GM21619 (cell line): ENCODE measurements around the gene BEND4.
"Not testable (repeated sequence)": the region's sequence is repeated elsewhere in the genome, so short reads cannot be mapped to it uniquely, and the experiment has no call there.

Source experiments
- ATAC-seq: cut with Tn5 transposase; IDR thresholded peaks from one replicate; pipeline ENCODE4 v1.9.1; 2021; ENCODE audit not compliant: unreplicated experiment

Gene BEND4

DNA sequence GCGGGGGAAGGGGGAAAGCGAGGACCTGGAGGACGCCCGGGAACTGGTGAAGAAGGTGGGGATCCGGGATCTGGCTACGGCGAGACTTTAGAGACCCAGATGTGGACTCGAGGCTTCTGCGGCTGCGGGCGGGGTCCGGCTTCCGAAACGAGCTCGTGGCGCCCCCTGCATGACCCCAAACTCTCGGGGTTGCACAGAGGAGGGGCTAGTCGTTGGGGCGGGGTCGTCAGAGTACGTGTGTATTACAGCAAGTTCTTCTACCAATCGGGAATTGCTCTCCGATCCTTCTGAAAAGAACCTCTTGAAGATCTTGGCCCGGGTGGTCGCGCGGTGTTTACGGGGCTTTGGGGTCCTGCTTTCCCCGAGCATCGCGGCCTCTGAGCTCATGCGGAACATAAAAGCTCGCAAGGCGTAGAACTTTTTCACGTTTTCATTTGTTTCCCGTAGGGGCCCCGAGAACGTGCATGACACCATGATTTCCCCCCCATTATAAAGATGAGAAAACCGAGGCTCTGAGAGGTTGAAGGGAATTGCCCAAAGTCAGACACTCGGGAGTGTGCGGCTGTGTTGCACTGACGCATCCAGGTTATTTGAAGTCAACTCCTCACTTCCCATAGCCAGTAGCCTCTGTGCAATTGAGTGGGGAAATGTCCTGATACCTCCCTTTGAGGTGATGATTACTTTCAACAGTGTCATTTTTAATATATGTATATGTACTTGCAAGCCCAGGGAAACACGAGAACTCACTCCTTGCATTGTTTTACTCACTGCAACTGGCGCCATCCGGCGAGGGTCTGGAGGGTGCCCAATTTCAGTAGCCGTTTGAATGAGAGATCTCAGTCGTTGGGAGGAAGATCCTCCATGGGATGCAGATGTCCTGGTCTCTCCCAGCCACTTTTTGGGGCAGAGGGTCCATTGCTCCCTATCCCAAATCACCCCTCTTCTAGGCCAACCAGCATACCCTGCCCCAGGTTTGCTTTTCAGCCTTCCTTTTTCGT is at the start of gene BEND4:
TSS of gene BEND4 (minus strand) at position 149 of the 998 bp plus-strand sequence. CDS start 512 bp downstream, outside the sequence.
- ATAC-seq, result peak; percentile 10

DNA sequence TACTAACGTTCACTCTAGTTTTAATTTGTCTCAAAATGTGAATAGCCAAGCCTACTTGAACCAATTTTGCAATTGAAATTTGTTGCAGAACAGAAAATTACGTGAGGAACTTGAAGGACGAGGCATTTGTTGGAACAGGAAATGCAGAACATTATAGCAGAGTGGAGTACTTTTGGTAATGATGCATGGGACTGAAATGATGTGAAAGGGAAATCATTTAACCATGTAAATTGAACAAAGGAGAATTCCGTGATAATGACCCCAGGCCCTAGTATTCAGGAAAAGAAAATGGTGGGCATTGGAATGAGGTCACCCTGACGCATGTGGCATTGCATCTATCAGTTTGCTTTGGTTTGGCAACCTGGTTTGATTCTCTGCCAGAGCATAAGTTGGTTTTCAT is 44.9 kb upstream of the BEND4 start:
- ATAC-seq, result no peak

DNA sequence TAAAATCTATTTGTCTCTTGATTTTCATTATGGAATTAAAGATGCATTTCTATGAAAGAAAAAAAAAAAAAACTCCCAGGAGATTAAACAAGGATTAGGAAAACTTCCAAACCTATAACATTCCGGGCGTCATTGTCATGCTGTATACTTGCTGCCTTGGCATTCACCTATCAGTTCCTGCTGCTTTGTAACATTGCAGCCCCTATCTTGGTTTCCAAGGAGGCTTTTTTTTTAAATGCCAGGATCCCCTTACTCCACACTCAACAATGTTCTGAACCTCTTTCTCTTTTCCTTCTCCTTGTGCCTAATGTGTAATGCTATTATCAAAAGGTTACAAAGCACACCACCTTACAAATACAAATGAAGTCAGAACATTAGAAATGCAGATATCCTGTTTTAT is 20.5 kb upstream of the BEND4 start:
- ATAC-seq, result no peak

DNA sequence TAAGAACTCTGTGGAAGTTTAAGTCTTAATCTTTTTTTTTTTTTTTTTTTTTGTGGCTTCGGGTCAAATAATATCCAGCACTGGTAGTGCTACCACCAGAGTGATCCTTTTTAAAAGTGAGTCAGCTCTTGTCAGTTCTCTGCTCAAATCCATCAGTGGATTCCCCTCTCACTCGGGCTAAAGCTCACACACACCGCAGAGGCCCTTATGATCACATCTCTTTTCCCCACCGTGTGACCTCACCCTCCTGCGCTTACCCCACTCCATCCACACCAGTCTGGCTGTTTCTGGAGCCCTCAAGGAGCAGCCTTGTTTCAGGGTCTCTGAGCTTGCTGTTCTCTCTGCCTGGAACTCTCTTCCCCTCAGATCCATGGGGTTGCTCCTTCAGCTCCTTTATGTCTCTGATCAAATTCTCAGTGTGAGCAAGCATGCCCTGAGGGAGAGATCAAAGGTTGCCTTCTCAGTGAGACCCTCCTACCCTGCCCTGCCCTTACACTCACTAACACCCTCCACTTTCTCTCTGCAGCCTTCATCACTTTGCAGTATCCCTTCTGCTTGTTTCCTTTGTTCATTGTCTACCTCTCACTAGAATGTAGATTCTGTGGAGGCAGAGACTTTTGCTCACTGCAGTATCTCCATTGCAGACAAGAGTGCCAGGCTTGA is 19.8 kb upstream of the BEND4 start:
- no peak for ATAC-seq

DNA sequence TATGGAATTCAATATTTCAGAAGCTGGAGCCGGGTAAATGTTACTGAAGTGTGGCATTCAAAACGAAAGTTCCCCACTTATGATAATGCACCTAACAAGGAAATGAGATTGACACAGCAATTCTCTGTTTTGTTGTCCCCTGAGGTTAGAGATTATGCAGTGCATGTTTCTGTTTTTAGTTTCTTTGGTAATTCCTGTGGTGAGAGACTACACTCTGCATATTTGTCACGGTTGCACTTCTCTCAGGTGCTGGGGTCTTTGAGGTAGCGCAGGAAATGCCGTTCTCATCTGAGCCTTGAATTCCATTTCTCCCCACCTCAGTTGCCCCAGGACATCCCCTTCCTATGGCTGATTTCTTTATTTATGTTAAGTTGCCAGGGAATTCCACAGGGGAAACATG is 15.3 kb upstream of the BEND4 start:
- ATAC-seq, result peak; percentile 100

DNA sequence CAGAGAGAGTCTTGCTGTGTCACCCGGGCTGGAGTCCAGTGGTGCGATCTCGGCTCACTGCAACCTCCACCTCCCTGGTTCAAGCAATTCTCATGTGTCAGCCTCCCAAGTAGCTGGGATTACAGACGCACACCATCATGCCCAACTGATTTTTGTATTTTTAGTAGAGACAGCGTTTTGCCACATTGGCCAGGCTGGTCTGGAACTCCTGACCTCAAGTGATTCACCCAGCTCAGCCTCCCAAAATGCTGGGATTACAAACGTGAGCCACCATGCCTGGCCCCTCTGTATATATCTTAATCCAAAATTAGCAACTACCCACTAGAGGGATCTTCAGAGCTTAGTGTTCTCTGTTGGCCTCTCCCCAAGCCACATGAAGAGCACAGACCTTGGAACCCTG is 13.7 kb upstream of the BEND4 start:
- not testable (repeated sequence) for ATAC-seq

DNA sequence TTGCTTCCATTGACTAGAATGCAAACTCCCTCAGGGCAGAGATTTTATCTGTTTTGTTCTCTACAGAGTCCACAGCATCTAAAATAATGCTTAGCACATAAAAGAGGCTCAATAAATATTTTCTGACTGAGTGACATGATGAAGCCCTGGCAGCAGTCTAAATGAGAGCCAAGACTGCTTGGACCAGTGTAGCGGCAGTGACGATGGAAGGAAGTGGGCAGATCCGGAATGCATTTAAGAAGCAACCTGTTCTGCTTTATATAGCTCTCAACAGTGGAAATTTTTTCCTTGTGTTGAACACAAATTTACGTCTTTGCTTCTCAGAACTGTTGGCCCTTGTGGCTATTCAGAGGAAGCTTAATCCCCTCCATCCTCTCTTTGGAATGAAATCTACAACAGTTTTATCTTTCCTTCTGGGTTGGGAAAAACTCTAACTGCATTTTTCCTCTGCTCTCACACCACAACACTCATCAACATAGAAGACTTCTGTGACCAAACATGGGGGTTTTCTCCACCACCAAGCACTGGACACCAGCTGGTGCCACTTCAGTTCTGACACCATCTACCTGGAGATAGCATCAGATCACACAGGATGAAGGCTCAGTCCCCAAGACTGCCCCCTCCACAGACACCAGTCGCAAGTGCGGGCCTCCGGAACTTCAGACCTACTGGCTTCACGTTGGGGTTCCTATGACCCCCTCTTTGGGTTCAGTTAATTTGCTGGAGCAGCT is 7.0 kb upstream of the BEND4 start:
- no peak for ATAC-seq

DNA sequence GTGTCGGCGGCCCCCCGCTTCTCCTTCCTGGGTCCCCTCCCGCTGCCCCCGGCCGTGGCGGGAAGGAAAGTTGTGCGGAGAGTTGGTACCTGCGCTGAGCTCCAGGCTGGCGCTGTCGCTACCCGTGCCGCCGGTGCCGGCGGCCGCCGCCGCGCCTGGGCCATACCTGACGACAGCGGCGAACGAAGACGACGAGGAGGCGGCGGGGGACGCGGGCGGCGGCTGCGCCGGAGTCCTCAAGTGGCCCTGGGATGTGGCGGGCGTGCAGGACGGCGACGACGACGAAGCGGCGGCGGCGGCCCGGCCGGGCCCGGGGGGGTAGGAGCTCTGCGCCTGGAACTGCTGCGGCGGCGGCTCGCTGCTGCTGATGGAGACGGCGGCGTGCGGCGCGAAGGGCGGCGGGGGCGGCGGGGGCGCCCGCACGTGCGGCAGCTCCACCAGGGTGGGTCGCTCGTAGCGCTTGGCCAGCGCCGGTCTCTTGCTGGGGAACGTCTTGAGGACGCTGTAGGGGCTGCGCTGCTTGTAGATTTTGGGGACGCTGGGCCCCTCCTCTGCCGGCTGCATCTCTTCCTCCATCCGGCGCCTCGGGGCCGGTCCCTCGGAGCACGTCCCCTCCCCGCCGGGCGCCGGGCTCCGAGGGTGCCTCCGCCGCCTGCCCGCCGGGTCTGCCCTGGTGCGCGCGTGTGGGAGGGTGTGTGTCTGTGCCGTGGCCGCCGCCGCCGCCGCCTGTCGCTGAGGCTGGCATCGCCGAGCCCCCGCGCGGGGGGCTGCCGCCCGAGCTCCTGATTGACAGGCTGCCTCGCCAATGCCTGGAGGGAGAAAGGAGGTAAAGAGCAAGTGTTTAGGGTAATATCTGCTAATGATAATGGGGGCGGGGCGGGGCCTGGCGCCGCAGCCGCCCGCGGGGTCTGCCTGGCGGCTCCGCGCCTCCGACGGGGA is 618 bp downstream of the BEND4 start:
- ATAC-seq, result peak; percentile 54

DNA sequence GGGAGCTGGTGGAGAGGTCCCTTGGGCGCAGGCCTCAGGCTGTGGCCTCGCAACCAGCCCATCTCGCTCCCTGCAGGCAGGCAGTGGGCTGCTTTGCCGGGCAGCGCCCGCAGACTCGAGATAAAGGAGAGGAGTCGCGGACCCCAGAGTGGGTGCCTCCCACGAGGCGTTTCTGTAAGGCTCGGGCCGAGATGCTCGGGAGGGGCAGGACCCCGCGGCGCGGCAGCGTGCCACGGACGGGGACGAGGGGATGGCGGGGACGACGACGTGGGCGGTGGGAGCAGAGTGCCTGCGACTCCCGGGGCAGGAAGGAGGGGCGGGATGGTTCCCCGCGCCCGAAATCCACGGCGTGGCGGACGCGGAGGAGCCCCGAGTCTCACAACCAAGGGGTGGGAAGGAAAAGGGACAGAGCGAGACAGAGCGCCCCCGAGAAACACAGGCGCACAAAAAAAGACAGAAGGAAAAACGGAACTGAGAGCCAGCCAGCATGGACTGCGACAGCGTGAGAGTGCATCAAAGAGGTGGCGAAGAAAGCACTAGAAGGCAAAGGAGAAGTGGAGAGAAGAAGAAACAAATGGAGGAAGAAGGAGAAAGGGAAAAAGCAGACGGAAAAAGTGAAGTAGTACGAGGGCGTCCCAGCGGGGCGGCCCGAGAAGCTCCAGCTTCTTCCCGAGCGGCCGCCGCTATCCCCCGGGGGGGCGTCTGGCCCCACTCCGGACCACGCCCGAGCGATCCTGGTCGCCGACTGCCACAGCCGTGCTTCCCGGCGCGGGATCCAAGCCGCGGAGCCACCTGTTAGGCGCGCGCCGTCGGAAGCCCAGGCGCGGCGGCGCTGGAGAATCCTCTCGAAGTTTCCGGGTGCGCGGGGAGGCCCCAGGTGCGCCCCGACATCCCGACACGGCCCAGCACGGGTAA is 1.5 kb downstream of the BEND4 start:
- ATAC-seq, result peak; percentile 31

DNA sequence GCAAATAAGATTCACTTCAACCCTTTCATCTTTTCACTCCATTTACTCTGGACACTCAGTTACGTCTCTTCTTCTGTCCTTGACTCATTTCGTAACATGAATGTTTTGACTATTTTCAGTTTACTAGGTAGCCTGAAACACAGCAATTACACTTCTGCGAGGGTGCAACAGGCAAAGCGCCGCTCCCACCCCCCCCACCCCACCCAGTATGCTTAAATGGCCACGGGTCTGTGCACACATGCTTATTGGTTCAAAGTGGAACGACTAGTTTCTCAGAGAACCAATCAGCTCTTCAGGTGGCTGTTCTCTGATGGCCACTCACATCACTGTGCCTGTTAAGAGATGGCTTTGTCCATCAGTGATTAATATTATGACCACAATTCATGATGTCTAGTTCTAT is 3.5 kb downstream of the BEND4 start:
- peak; percentile 20 for ATAC-seq

DNA sequence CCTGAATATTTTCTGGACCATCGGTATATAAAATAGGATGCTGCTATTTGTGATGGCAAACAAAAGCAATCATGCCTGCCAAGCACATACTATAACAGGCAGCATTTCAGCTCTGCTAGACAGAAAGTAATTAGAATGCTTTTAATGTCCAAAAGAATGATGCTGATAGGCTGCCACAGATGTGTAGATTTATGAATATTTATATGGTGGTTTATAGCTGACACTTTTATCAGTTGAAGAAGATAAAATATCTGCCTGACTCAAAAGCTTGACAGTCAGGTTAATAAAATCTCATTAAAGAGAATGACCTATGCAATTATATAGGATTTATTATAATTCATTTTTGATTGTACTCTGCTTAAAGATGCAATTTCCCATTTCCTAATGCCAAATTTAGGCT is 4.0 kb downstream of the BEND4 start:
- ATAC-seq, result no peak

DNA sequence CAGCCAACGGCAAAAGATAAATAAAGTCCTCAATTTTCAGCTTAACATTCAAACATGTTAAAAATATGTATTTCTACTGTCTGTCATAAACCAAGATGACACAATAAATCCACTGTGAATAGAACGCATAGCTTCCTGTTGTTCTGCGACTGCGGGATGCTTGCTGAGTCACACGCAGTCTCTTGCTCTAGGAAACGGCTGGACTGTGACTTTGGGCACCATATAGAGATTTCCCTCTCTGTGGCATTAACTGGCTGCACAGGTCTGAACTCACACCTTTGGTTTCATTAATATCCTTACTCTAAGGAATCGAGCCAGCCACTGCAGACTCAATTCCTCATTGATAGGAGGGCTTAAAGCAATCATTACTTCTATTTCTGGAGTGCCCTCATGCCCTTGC is 8.4 kb downstream of the BEND4 start:
- ATAC-seq, result no peak

DNA sequence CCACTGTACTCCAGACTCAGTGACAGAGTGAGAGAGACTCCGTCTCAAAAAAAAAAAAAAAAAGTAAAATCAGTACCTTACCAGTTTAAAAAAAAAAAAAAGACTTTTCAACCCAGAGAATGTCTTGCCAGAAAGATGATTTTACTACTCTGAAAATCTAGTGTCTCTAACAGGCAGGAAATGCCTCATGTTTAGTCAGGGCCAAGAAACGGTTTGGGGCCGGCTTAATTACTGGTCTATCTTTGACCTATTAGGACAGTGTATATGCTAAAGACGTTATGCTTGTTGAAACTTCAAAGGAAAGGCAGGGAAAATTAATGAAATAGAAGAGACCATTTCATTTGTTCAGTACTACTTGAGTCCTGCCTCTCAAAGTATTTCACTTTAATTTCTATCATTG is 9.9 kb downstream of the BEND4 start:
- ATAC-seq, result no peak

DNA sequence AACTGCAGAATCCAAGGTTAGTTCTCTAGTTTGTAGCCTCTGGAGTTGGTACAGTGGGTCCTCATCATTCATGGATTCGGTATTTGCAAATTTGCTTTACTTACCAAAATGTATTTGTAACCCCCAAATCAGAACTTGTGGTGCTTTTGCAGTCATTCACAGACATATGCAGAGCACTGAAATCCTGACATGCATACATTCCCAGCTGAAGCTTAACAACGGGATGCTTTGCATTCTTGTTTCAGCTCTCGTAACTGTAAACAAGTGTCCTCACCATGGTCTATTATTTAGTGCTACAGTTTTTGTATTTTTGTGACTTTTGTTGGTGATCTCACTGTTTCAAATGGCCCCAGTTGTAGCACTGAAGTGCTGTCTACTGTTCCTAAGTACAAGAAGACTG is 16.1 kb downstream of the BEND4 start:
- no peak for ATAC-seq

DNA sequence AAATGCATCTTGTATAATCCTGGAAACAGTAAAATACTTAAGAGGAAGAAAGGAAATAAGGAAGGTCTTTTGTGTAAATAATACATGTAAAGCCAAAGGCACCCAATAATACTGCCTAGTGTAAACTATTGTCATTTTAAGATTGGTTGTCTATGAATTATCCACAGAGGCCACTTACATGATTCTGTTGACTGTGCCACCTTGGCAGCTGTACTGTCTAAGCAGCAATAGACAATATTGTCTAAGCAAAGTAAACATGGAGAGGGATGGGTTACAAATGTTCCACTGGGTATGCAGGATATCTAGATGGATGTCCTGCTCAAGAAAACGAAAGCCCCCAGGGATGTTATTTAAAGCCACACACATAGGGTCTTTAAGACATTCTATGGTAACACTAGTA is 19.4 kb downstream of the BEND4 start:
- ATAC-seq, result no peak

DNA sequence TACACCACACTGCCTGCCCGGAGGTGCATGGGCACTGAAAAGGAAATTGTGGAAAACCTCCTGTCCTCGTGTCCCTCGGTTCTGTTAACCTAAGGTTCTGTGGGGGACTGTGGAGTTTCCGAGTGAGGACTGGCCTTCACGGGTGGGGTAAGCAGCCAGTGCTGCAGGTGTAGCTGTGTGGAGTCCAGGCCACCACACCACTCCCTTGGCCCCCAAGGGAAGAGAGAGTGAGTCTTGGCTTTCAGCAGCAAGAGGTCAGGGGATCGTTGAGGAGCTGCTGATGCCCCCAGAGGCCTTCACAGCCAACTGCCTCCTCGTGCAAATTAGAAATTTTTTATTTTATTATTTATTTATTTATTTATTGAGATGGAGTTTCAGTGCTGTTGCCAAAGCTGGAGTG is 20.4 kb downstream of the BEND4 start:
- no peak for ATAC-seq

DNA sequence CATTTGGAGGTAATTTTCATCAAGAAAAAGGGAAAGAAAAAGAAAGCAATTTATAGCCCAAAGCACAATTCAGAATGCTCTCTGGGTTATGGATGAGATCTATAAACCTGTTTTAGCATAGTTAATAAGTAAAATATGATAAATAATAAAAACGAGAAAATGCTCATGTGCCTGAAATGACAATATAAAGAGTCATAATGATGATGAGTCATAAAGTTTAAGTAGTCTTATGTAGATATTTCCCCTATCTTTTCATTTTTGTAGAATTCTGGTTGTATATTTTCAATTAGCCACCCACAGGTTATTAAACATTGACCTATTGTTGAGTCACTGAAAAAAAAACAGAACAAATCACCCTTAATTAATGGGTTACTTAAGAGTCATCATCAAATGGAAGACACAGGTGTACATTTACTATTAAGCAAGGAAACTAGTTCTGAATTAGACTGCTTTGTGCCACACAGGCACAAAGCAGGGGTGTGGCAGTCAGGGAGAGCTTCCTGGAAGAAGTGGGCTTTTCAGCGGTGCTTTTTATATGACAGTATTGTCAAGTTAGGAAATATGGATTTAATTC is 29.3 kb downstream of the BEND4 start:
- no peak for ATAC-seq

DNA sequence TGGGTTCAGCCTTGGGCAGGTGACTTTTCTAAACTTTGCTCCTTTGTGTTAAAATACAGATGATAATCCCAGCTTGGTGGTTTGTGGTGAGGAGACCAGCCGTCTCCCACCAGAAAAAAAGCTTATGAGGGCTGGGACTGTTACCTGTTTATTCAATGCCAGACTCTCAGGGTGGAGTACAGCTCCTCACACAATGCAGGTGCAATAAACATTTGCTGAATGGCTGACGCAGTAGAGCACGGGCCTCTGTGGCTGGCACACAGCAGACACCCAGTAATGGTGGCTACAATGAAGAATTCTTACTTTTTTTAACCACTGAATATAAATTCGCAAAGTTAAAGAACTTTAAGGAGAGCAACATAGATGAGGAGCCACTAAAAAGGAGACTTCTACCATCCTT is 30.2 kb downstream of the BEND4 start:
- no peak for ATAC-seq

DNA sequence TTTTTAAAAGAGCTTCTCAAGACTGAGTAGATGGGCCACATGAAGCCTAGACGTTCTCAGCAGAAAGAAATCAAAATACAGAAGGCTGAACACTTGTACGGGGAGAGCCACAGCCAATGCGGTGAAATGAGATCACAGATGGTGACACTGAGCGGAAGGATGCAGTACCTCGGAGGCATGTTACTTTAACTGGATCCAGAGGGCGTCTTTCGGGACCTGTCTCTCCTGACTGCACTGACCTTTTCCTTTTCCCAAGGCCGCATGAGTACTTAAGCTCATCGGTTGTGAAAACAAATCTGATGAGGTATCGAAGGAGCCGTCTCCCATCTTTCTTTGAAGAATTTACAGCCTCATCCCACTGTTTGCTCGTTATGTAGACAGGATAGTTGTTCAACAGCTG is 32.6 kb downstream of the BEND4 start:
- ATAC-seq, result no peak
